Ramos (cell line): ENCODE data around the gene FGF1.

ENCODE experiments used
- in situ Hi-C: fragments of 300-500 bp; cut with MboI; formaldehyde crosslinking; loops from one replicate; pipeline ENCODE4 v1.14.3; 2022; ENCODE audit warnings: low sequenced_read_pairs; ENCODE audit not compliant: unreplicated experiment

FGF1 gene

GRCh38 chr5:142685418-142686209 lies at the start of gene FGF1:
FGF1 (minus strand) TSS chr5:142686090; CDS start chr5:142614127, 71,963 bp downstream.
- in situ Hi-C loops, result loop anchor here (25.0 kb wide), 1 partner anchor 523 kb away; no protein-coding TSS in a partner anchor

DNA sequence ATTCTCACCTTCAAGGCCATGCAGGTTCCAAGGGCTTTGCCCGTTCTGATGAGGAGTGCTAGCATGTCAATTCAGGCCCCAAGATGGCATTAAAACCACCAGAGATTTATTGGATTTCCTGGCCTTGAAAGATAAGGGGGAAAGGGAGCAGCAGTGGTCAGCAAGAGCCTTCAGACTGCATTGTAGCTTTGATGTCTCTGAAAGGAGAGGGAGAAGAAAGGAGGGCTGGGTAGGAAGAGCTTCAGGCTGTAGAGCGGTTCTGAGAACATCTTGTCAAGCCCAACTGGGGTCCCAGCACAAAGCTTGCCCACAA lies 41.8 kb upstream of the FGF1 start:
- in situ Hi-C loops, result no loop called here

- in situ Hi-C loops, result no loop called here
Observed at GRCh38 chr5:142726188-142726731, 40.4 kb upstream of the FGF1 start.

DNA sequence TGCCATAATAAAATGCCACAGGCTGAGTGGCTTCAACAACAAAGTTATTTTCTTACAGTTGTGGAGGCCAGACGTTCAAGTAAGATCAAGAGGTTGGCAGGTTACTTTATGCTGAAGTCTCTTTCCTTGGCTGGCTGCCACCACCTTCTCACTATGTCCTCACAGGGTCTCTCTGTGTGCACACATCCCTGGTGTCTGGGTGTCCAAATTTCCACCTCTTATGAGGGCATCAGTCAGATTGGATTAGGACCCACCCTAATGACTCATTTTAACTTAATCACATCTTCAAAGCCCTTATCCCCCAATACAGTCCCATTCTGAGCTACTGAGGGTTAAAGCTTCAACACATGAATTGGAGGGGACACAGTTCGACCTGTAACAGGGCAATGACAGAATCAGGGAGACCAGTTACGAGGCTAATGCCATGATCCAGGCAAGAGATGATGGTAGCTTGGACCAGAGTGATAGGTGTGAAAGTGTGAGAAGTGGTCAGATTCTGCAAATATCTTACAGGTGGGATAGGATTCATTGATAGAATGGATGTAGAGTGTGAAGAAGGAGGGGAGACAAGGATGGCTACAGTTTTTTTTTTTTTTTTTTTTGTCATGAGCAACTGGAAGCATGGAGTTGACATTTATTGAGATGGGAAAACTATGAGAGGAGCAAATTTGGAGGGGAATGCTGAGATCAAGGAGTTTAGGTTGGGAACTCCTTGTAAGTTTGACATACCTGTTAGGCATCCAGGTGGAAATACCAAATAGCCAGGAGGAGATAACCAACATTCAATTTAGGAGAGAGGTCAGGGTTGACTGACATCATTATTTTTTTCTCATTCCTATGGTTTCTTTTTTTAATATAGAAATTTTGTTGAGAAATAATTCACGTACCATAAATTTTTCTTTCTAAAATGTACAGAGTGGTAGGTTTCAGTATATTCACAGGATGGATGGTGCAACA lies 39.6 kb upstream of the FGF1 start:
- in situ Hi-C loops, result no loop called here

GRCh38 chr5:142724821-142725220 lies 38.9 kb upstream of the FGF1 start:
- in situ Hi-C loops, result no loop called here

- in situ Hi-C loops, result no loop called here
Observed at GRCh38 chr5:142722896-142723295, 37.0 kb upstream of the FGF1 start.

GRCh38 chr5:142722146-142722545 lies 36.3 kb upstream of the FGF1 start:
- in situ Hi-C loops, result no loop called here

DNA sequence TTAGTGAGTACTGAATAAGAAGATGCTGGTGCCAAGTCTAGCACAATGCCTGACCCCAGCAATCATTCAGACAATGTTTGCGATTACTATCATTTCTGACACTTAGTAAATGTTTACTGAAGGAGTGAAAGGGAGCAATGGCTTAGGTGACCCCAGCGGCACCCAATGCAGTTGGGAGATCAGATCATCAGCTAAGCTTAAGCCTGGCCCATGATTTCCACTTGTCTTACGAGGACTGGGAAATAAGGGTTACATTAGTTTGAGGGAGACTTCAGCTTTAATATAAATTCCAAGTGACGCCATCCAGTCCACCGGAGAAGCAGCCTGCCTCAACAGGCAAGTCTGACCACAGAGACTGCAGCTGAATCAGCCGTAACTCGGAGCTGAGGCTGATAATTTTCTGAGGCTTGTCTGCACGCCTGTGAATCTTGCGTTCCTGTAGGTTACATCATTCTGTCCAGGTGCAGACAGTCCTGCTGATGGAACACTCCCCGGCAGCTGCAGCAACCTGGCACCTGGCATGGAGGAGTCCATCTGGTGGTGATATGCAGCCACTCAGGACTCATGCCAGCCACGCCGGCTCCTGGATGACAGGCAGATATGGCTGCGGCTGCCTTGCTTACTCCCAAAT lies 34.9 kb upstream of the FGF1 start:
- in situ Hi-C loops, result no loop called here

DNA sequence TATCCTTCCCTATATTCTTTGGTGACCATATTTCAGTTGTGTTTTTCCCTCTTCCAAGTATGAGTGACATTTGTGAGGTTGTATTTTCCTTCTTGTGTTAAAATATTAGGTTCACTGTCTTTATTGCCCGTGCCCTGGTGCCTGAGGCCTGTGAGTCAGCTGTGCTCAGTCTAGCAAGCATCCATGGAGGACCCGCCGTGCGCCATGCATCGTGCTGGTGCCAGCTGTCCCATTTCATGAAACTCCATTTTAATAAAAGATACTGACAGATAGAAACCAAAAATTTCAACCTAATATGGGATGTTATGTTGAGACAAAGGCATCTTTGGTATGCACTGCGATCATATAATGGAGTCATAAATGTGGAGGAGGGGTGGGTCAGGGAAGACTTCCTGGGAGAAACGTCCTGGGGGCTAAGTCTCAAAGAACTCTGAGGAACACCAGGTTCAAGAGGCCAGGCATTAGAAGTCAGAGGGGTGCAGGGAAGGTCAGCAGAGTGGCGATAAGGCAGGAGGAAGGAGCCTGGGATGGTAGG lies 34.0 kb upstream of the FGF1 start:
- in situ Hi-C loops, result loop anchor here (5.0 kb wide), 1 partner anchor 152 kb away; no protein-coding TSS in a partner anchor

DNA sequence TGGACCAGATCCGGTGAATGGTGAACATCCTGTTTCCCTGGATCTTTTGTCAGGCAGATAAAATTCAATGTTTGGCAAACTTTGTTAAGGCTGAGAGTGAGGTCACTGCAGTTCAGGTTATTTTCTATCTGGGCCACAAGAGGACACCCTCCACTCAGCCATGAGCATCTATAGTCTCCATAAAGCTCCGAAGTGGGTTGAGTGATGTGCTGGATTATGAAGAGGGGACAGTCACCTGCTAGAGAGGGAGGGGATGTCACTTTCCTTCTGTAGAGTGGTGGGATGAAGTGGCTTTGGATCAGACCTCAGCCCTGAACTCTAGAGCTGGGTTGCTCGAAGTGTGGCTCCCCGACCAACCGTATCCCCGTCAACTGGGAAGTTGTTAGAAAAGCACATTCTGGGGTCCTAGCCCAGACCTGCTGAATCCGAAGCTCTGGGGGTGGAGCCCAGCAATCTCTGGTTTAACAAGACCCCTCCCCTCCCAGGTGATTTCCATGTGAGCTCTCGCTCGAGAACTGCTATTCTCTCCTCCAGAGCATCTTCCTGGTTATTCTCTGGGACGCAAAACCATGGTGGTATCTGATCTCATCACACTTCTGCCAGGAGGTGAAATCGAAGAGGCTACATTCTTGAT lies 31.8 kb upstream of the FGF1 start:
- in situ Hi-C loops, result loop anchor here (5.0 kb wide), 1 partner anchor 155 kb away; no protein-coding TSS in a partner anchor

- in situ Hi-C loops, result loop anchor here (5.0 kb wide), 1 partner anchor 155 kb away; no protein-coding TSS in a partner anchor
Observed at GRCh38 chr5:142716963-142717362, 31.1 kb upstream of the FGF1 start.

- in situ Hi-C loops, result loop anchor here (5.0 kb wide), 1 partner anchor 157 kb away; no protein-coding TSS in a partner anchor
Observed at GRCh38 chr5:142715291-142715690, 29.4 kb upstream of the FGF1 start.

GRCh38 chr5:142713121-142713706 lies 27.3 kb upstream of the FGF1 start:
- in situ Hi-C loops, result no loop called here

DNA sequence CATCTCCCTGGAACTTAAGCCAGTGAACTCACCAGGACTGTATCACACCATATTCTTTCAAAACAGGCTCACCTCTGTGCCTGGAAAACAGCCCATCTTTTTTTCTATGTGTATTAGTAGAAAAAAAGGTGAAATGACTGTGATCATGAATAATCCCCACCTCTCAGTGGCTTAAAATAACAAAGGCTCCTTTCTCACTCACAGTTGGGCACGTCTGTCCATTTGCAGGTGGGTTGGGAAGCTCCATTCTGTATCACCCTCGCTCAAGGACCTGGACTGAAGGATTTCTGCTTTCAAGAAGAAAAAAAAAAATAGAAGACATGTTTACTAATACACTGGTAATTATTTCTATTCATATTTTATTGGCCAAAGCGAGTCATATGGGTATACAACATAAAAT lies 17.3 kb upstream of the FGF1 start:
- in situ Hi-C loops, result no loop called here

GRCh38 chr5:142701673-142702311 lies 15.9 kb upstream of the FGF1 start:
- in situ Hi-C loops, result no loop called here

DNA sequence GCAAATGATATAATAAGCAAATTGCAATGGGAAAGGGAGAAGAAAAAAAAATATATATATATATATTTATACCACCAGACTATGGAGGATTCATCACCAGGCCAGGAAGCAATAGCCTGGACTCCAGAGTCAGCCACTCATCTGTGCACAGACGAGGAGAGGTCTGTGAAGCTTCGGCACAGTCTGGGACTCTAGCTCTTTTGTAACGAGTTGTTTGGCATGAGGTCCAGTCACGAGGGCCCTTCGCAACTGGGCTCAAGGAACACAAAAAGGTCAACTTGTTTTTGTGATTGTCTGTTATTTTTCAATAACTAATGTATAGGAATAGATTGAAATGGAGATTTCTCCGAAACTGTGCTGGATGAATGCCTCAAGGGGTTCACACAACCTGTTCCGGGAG lies 14.7 kb upstream of the FGF1 start:
- in situ Hi-C loops, result no loop called here

DNA sequence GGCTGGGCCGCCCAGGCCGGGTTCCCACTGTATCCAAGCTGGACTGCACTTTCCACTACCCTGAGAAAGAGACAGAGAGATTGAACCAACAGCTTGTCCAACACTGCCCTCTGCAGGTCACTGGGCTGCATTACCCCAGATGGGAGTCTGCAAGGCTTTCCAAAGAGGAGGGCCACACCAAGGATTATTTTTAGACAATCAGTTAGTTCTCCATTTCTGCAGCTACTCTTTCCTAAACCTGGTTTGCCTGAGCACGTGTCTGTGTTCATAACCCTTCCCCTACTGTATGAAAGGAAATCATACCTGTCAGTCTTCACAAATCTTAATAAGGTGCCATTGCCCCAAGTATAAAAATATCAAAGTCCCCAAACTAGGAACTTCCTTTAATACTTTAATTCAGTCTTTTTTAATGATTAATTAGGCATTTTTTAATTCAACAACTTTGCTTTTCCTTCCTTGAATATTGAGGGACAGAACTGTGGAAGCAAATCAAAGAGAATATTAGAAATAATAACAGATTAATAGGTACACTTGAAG lies 13.4 kb upstream of the FGF1 start:
- in situ Hi-C loops, result loop anchor here (25.0 kb wide), 1 partner anchor 537 kb away; no protein-coding TSS in a partner anchor

- in situ Hi-C loops, result loop anchor here (25.0 kb wide), 1 partner anchor 536 kb away; no protein-coding TSS in a partner anchor
Observed at GRCh38 chr5:142698447-142699183, 12.7 kb upstream of the FGF1 start.
